Prostate gland (tissue), 2 donors: ENCODE data around the gene MASP1. TPM values are rescaled to one million over a fixed set of nuclear protein-coding genes. Genes with fewer than 3 reads are reported as not detected.
"Not testable (repeated sequence)": the region's sequence is repeated elsewhere in the genome, so short reads cannot be mapped to it uniquely, and the experiment has no call there.

Source experiments
- DNase-seq: peaks from one replicate; pipeline ENCODE4 v3.0.0-alpha.2; 2019; ENCODE audit warnings: low spot score
- H3K27ac ChIP-seq, 2 donors: fragments of 200-600 bp; sonication (generic); 2 replicates each; pipeline ENCODE4 v1.5.1; 2017 to 2019
- H3K27me3 ChIP-seq: fragments of 200-600 bp; sonication (generic); replicated peaks from 2 replicates; pipeline ENCODE4 v1.5.1; 2019; ENCODE audit not compliant: insufficient read depth
- H3K36me3 ChIP-seq, 2 donors: fragments of 200-600 bp; sonication (generic); 1 replicate in 1 of 2; 2 replicates in 1 of 2; pipeline versions ENCODE4 v1.5.1 to v1.8.1; 2017 to 2019
- H3K4me1 ChIP-seq: fragments of 200-600 bp; sonication (generic); replicated peaks from 2 replicates; pipeline ENCODE4 v1.5.1; 2019
- H3K4me3 ChIP-seq, 2 donors: fragments of 200-600 bp; sonication (generic); 2 replicates each; pipeline ENCODE4 v1.5.1; 2017 to 2019
- H3K9me3 ChIP-seq: fragments of 200-600 bp; sonication (generic); 2 replicates; pipeline ENCODE4 v1.5.1; 2017
- POLR2A ChIP-seq: fragments of 450-650 bp; IDR thresholded peaks from one replicate; pipeline ENCODE4 v1.6.1; 2016; ENCODE audit warnings: antibody characterized with exemption, mild to moderate bottlenecking
- POLR2AphosphoS5 ChIP-seq: sonication (generic); formaldehyde crosslinking; IDR thresholded peaks from one replicate; pipeline ENCODE4 v1.6.1; 2017; ENCODE audit warnings: antibody characterized with exemption
- WGBS: methylation state at CpG from one replicate; pipeline ENCODE4 v1.1.5; 2018; 5-methylcytosine and 5-hydroxymethylcytosine counted together
- intact Hi-C: fragments of 100-400 bp; cut with DNase I; formaldehyde crosslinking; loops from one replicate; pipeline ENCODE4 v1.14.2; 2022
- total RNA-seq, 2 donors: library from RNA; depleted of rRNA; stranded (reverse); fragments of >200 nt; gene quantifications; one replicate each; pipeline ENCODE4 v1.1.0, GENCODE V29; 2016
- TF ChIP-seq, protein P1 (sequence below), 4 experiments: fragments of 200-600 bp in 2 of 4; fragments of 450-650 bp in 2 of 4; sonication (generic) in 2 of 4; IDR thresholded peaks; 1 replicate in 3 of 4; 2 replicates in 1 of 4; pipeline ENCODE4 v1.5.1; 2016 to 2019; ENCODE audit warnings: antibody characterized with exemption in 4 of 4, mild to moderate bottlenecking in 2 of 4, moderate library complexity in 2 of 4

Gene MASP1
- total RNA-seq, 2 donors from 2014 or later, result 22.1 to 27.3 TPM

DNA sequence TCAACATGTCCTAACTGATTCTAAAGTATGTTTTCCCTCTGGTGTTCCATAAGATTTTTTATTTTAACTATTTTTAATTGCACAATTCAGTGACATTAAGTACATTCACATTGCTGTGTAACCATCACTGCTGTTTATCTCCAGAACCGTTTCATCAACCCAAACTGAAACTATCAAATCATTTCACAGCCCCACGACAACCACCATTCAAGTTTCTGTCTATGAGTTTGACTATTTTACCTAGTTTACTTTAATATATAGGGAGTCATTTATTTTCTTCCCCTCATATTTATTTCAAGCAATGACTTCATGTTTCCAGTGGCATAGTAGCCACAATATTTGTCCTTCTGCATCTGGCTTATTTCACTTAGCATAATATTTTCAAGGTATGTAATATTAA is 85.9 kb downstream of the MASP1 start:
- WGBS, result 63% methylated on average over 2 of the region's 2 CpGs
- Histone ChIP-seq H3K4me3 (no peak overlapping the region), H3K4me1 (peaks cover 4% of the 10 kb centered on the region), H3K36me3 (no peaks in the 10 kb centered on the region), H3K9me3 (no peaks in the 10 kb centered on the region), H3K27me3 (no peaks in the 10 kb centered on the region), H3K27ac (no peak overlapping the region)
- no peak for DNase-seq
- intact Hi-C loops, result no loop called here
- no peak for TF ChIP-seq POLR2A
- TF ChIP-seq, protein P1, sequence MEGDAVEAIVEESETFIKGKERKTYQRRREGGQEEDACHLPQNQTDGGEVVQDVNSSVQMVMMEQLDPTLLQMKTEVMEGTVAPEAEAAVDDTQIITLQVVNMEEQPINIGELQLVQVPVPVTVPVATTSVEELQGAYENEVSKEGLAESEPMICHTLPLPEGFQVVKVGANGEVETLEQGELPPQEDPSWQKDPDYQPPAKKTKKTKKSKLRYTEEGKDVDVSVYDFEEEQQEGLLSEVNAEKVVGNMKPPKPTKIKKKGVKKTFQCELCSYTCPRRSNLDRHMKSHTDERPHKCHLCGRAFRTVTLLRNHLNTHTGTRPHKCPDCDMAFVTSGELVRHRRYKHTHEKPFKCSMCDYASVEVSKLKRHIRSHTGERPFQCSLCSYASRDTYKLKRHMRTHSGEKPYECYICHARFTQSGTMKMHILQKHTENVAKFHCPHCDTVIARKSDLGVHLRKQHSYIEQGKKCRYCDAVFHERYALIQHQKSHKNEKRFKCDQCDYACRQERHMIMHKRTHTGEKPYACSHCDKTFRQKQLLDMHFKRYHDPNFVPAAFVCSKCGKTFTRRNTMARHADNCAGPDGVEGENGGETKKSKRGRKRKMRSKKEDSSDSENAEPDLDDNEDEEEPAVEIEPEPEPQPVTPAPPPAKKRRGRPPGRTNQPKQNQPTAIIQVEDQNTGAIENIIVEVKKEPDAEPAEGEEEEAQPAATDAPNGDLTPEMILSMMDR (IDR thresholded peaks at IDR 0.05), result no peak
- TF ChIP-seq POLR2AphosphoS5, result no peak

DNA sequence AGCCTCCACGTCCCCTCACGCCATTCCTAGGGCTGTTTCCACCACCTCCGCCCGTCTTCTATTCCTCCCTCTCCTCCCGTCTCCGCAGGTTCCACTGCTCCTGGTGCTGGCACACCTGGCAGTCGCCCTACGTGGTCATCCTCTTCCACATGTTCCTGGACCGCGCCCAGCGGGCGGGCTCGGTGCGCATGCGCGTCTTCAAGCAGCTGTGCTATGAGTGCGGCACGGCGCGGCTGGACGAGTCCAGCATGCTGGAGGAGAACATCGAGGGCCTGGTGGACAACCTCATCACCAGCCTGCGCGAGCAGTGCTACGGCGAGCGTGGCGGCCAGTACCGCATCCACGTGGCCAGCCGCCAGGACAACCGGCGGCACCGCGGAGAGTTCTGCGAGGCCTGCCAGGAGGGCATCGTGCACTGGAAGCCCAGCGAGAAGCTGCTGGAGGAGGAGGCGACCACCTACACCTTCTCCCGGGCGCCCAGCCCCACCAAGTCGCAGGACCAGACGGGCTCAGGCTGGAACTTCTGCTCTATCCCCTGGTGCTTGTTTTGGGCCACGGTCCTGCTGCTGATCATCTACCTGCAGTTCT is 92.0 kb downstream of the MASP1 start:
- H3K4me3 ChIP-seq, H3K9me3 ChIP-seq, H3K27me3 ChIP-seq, intact Hi-C loops, H3K36me3 ChIP-seq, DNase-seq, H3K27ac ChIP-seq, H3K4me1 ChIP-seq: not testable (repeated sequence)
- WGBS, result 95% methylated on average over 44 of the region's 44 CpGs

DNA sequence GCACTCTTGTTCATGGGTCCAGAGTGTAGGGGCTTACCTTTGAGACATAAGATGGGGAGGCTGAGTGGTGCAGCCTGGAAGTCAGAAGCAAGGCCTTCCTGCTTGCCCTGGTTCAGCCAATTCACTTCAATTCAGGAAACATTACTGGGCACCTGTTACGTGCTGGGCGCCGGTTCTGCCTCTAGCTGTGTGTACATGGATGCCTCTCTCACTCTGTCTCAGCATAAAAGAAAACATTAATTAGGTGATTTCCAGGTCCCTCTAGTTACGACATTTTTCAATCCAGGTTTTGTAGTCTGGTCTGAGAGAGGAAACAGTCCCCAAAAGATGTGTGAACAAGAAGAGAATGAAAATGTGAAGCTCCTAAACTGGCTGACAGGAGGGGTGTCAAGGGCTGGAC is 93.0 kb downstream of the MASP1 start:
- DNase-seq, result no peak
- H3K4me1 ChIP-seq, result no peaks in the 10 kb centered on the region
- no peak overlapping the region for H3K4me3 ChIP-seq
- no peaks in the 10 kb centered on the region for H3K36me3 ChIP-seq
- TF ChIP-seq POLR2AphosphoS5, result no peak
- TF ChIP-seq POLR2A, result no peak
- TF ChIP-seq, protein P1 (IDR thresholded peaks at IDR 0.05), result no peak
- intact Hi-C loops, result no loop called here
- H3K9me3 ChIP-seq, result no peaks in the 10 kb centered on the region
- H3K27ac ChIP-seq, result no peak overlapping the region
- H3K27me3 ChIP-seq, result no peaks in the 10 kb centered on the region
- WGBS, result 80% methylated on average over 4 of the region's 4 CpGs

DNA sequence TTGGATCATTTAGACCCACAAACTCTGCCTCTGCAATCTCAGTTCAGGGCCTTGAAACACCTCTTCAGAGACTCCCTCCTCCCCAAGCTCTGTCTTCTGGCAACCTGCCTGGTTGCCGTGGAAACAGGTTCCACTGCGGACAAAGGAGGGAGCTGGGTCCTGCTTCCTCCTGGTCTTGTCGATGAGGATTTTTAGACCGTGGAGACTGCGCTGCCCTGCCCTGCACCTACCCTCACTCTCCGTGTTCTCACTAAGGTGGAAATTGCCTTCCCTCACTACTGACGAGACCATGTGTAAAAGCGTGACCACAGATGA is 94.2 kb downstream of the MASP1 start, which contains the start of gene RTP1:
Gene RTP1, plus strand, starts transcription at position 152 of the 315 bp plus-strand sequence. Its CDS starts 30 bp downstream, at position 182.
- TF ChIP-seq POLR2A, result no peak
- TF ChIP-seq, protein P1 (IDR thresholded peaks at IDR 0.05), result no peak
- TF ChIP-seq POLR2AphosphoS5, result no peak
- H3K27ac ChIP-seq, result no peak within 1 kb of the TSS
- no peaks in the 10 kb centered on the region for H3K4me1 ChIP-seq
- no peaks in the 10 kb centered on the region for H3K27me3 ChIP-seq
- DNase-seq, result no peak
- H3K36me3 ChIP-seq, result no peaks in the 10 kb centered on the region
- no peaks in the 10 kb centered on the region for H3K9me3 ChIP-seq
- no peak within 1 kb of the TSS for H3K4me3 ChIP-seq
- 44% methylated on average over 8 of the region's 8 CpGs for WGBS
- intact Hi-C loops, result no loop called here

DNA sequence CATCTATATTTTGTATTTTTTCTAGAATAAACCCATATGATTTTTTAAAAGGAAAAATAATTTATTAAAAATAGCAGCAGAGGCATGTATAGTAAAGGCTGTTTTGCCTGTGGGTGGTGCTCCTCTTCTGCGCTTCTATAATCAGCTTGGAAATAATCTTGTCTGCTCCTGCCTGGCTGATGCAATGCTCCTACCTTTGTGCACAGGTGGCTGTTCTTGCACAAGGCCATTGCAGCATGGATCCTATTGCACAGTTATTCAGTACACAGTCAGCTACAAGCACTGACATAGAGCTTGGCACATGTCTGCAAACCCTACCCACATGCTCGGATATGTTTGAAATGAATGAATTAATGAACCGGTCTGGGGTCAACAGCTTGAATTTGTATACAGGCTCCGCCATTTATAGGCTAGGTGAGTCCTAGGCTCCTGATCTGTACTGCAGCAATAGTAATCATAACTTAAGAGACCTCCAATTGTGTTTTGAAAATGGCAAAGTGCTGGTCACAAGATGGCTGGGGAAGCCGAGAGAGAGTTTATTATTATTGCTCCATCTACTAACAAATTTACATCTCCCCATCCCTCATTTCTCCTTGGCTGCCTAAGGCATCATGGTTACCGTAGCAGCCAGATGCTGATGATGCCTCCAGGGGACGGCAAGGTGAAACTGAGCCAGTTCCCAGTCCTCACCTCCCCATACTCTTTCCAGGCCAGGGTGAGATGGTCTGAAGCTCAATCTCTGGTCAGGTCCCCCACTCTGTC is 94.8 kb downstream of the MASP1 start:
- TF ChIP-seq, protein P1 (IDR thresholded peaks at IDR 0.05), result no peak
- TF ChIP-seq POLR2A (no peak), POLR2AphosphoS5 (no peak)
- Histone ChIP-seq H3K27me3 (no peaks in the 10 kb centered on the region), H3K27ac (no peak overlapping the region), H3K9me3 (no peaks in the 10 kb centered on the region), H3K4me1 (no peaks in the 10 kb centered on the region), H3K36me3 (no peaks in the 10 kb centered on the region), H3K4me3 (no peak overlapping the region)
- intact Hi-C loops, result no loop called here
- 79% methylated on average over 7 of the region's 7 CpGs for WGBS
- no peak for DNase-seq
